ELR (cell line): ENCODE data around the gene ATG5.
"Not testable (repeated sequence)": the region's sequence is repeated elsewhere in the genome, so short reads cannot be mapped to it uniquely, and the experiment has no call there.

Experiments
- DNase-seq: peaks from one replicate; pipeline ENCODE4 v3.0.0-alpha.2; 2015; ENCODE audit warnings: low read depth

Gene ATG5

DNA sequence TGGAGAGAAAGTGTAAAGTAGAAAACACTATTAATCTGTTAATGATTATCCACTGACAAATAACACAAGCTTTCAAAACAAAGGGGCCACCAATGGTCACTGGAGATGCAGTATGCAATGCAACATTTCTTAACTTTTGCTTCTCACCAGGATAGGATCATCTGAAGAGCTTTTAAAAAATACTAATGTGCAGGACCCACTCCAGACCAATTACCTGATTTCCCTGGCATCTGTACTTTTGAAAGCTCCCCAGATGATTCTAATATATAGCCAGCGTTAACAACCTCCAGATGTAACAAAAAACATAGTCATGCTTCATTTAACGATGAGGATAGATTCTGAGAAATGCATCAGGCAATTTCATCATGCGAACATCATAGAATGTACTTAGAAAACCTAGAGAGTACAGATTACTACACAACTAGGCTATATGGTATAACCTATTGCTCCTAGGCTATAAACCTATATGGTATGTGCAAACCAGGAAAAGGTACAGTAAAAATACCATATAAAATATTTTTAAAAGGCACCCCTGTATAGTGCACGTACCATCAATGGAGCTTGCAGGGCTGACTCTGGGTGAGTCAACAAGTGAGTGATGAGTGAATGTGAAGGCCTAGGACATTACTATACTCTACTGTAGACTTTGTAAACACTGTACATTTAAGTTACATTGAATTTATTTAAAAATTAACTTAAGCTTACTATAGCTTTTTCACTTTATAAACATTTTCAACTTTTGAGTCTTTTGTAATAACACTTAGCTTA, 69.2 kb downstream of the ATG5 start:
- peak; percentile 87 for DNase-seq

GRCh38 chr6:106255306-106255705, 70.3 kb downstream of the ATG5 start:
- no peak for DNase-seq

- DNase-seq, result peak; percentile 75
Measured at GRCh38 chr6:106254636-106255035, 70.9 kb downstream of the ATG5 start.

- DNase-seq, result peak; percentile 71
Measured at GRCh38 chr6:106253731-106254130, 71.8 kb downstream of the ATG5 start.

- DNase-seq, result peak; percentile 95
Measured at GRCh38 chr6:106253172-106253571, 72.4 kb downstream of the ATG5 start.

DNA sequence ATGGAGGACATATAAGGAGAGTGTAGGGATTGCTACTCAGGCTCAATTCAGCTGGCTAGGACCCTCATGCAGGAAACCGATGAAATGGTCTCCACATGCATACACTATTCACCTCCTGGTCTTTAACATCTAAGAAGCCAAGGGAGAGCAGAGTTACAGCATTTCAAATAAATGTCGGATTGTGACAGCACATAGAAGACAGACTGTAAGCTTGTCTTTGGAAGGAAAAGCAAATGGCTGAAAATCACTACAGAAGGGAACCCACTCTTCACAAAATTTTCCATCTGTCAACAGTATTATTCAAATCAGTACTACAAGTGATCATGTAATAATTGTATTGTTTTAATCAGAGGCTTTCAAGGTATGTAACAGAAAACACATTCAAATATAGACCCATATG, 72.9 kb downstream of the ATG5 start:
- DNase-seq, result no peak

GRCh38 chr6:106251531-106252255, 73.9 kb downstream of the ATG5 start:
- not testable (repeated sequence) for DNase-seq

DNA sequence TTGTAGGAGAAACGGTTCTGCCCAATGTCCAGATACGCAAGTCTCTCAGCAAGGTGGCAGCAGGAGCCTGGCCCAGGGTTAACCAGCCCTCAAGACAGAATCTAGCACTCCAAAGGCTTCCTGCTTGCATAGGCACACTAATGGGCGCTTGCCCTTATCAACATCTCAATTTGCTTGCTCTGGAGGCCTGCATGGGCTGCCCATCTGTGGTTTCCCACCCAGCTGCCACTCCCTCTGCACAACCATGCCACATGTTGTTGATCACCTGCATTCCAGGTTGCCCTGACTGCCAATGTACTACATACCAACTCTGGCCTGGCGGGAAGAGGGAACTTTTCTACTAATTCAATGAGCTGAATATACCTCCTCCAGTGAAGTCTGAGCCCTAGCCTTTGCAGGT, 74.6 kb downstream of the ATG5 start:
- no peak for DNase-seq

DNA sequence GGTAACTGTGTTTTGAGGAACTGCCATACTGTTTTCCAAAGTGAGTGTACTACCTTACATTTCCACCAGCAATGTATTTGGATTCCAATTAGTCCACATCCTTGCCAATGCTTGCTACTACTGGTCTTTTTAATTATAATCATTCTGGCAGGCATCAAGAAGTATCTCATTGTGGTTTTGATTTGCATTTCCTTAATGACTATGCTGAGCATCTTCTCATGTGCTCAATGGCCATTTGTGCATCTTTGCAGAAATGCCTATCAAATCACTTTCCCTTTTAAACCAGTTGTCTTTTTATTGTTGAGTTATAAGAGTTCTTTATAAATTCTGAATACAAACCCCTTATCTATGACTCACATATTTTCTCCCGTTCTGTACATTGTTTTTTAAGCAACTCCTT, 75.9 kb downstream of the ATG5 start:
- no peak for DNase-seq

DNA sequence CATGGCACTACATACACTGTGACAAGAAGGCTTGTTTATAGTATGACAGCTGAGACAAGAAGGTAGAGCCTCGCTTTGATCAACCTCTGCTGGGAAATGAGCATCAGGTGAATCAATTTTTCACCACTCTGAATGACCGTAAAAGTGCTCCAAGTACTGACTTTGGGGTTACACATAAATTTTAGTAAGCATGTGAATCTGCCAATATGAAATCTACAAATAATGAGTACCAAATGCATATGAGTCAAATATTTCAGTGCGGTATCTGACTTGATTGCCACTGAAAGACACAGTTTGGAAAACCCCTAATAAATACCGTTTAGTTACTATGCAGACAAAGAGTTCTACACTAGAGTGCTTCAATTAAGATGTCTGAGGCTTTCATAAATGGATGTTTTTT, 77.8 kb downstream of the ATG5 start:
- no peak for DNase-seq

DNA sequence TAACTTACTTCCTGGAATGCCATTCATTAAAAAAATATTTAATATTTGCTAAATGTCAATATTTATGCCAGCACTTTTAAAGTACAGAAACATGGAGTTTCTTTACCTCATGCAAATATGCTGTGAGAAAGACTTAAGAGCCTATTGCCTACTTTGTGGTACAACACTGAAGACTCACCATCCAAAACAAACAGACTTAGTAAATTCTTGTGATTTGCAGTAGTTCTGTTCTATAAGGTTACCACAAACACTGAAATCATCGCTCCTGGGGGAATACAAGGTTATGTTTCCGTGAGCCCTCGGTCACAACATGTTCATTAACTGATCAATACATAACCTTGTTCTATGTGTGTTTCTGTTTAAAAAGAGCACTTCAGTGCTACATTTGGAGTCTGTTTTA, 78.3 kb downstream of the ATG5 start:
- DNase-seq, result no peak

DNA sequence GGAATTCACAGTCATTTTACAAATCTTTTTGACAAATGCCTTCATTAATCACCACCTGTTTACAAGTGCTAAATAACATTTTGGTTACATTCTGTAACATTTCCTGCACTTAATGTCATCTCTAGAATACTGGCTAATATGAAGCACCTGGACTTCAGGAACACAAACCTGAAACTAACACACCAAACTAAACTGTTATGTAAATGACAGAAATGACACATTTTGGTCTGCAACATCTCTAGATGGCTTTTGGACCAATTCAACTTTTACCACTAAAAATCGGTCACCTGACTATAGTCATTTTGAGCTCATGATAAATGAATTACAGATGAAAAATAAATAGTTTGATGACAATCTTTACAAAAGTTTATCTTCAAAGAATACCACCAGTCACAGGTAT, 80.6 kb downstream of the ATG5 start:
- DNase-seq, result no peak

GRCh38 chr6:106244521-106244920, 81.0 kb downstream of the ATG5 start:
- DNase-seq, result no peak

DNA sequence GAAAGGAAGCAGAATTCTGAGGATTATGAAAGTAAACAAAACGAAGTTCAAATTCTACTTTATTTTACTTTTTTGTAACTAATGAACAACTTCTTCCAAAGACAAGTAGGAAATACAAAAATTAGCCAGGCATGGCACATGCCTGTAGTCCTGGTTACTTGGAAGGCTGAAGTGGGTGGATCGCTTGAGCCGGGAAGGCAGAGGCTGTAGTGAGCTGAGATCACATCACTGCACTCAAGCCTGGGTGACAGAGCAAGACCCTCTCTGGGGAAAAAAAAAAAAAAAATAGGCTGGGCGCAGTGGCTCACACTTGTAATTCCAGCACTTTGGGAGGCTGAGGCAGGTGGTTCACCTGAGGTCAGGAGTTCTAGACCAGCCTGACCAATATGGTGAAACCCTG, 82.3 kb downstream of the ATG5 start:
- DNase-seq, result no peak

DNA sequence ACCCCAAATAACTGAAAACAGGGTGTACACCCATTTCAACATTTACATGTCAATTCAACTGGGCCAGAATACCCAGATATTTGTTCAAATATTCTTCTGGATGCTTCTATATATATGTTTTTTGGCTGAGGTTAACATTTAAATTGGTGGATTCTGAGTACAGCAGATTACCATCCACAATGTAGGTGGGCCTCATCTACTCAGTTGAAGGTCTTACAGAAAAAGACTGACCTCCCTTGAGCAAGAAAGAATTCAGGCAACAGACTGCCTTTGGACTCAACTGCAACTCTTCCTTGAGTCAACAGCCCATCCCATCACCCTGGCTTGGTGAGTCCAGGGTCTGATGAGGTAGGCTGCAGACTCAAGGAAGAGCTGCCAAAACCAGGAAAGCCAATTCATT, 84.1 kb downstream of the ATG5 start:
- DNase-seq, result no peak

GRCh38 chr6:106237286-106237685, 88.3 kb downstream of the ATG5 start:
- no peak for DNase-seq

GRCh38 chr6:106229876-106230445, 95.6 kb downstream of the ATG5 start:
- DNase-seq, result not testable (repeated sequence)

GRCh38 chr6:106227612-106228507, 97.7 kb downstream of the ATG5 start:
- DNase-seq, result no peak

DNA sequence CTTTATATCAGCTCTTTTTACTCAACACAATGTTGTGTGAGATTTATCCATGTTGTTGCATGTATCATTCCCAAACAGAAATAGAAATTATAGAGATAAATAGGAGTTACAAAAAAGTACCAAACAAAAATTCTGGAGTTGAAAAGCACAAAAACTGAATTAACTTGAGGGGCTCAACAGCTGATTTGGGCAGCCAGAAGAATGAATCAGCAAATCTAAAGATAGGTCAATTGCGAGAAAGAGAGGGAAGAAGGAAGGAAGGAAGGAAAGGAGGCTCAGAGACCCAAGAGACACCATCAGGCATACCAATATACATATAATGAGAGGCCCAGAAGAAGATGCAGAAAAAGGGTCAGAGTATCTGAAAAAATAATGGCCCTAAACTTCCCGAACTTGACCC, 98.9 kb downstream of the ATG5 start:
- no peak for DNase-seq

GRCh38 chr6:106225581-106225980, 100.0 kb downstream of the ATG5 start:
- DNase-seq, result no peak

DNA sequence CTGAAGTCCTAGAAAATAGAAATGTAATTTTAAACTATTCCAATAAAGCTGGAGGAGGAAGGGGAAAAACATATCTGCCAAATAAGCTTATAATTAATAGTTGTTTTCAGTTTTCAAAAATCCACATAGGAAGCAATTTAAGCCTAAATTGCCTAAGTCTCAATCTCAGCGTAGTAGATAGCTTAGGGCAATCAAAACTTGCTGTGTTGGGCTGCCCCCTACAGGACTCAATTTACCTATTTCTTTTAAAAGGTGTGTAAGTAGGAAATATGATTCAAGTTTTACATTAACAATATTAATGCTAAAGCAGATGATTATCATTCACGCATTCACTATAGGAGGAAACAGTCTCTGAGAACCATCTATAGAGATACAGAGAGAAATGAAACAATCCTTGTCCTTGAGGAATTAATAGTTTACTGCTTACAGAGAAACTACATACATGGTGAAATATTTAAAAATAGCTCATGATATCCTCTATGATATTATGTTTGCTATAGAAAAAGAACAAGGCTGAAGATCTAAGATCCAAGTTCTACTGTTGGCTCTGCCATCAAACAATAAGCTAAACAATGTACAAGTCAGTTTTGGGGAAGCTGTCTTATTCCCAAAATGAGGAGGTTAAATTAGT, 102.1 kb downstream of the ATG5 start:
- peak; percentile 86 for DNase-seq

DNA sequence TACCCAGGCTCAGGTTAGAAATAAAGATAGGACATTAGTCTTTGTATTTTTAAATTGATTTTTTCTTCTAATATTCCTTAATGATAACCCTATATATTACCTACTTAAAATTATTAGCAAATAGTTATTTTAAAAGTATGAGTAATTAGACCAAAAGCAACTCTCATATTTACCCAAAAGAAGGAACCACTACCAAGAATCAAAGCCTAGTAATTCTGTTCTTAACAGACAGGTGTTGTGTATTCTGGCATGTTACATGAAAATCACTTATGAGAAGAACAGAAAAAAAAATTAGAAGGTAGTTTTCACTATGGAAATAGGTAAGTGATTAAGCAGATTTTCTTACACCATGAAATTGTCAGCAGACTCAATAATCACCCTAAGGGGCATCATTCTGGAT, 105.1 kb downstream of the ATG5 start:
- no peak for DNase-seq
